GM18505 (cell line): Measurements from ENCODE around the gene DESI2.
A peak's percentile ranks its signal among the peaks of the same experiment; 100 is the strongest.

ENCODE experiments used
- ATAC-seq: cut with Tn5 transposase; IDR thresholded peaks from one replicate; pipeline ENCODE4 v1.9.1; 2021; ENCODE audit not compliant: unreplicated experiment
- POLR2A ChIP-seq: IDR thresholded peaks from 4 replicates; pipeline ENCODE4 v1.6.1; 2011; ENCODE audit warnings: borderline replicate concordance; ENCODE audit not compliant: insufficient read depth, insufficient read length; ENCODE audit errors: extremely low read depth

The DESI2 gene

DNA sequence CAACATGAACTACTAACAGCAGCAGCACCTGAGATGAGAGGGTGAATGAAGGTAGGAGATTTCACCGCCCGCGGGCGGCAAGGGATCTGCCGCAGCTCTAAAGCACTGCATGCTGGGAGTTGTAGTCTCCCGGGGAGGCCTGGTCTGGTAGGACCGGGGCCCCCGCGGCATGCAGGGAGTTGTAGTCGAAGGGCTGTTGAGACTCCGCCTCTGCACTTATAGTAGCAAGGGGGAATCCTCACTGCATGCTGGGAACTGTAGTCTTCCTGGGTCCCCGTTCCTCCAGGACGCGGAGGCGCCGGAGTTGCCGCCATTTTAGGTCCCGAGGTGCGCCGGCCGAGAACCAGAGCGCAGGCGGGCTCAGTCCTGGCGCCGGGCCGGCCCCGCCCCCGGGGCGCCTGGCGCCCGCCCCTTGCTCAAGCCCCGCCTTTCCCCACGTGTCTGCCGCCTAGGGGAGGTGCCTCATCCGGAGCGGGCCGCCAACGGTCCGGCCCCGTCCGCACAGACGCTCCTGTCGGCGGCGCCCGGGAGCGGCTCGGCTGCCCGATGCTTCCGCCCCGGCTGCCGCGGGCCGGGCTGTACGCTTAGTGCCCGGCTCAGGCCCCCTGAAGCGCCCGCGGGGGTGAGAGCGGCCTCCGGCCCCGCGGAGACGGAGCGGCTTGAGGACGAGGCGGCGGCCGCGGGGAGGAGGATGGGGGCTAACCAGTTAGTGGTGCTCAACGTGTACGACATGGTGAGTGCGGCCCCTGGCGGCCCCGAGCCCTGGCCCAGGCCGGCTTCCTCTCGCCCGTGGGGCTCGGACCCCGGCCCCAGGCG lies at the start of gene DESI2:
DESI2 (plus strand) TSS at position 504 of the 816 bp plus-strand sequence; CDS start at position 692, 188 bp downstream.
- peak; percentile 95 for ATAC-seq

DNA sequence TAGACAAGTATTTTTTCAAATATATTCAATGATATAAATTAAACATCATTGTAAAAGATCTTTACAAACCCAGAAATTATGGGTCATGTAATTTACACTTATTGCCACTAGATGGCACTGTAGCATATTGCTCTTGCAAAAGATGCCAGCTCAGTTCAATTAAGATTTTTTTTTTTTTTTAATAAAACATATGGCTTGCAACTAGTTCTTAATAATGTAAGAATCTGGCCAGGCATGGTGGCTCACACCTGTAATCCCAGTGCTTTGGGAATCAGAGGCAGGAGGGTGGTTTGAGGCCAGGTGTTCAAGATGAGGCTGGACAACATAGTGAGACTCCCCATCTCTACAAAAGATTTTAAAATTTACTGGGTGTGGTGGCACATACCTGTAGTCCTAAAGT lies 49.4 kb upstream of the DESI2 start:
- TF ChIP-seq POLR2A: no peak
- no peak for ATAC-seq

More for the DNA sequence above, at the start of gene DESI2:
- peak; percentile 97 for TF ChIP-seq POLR2A

DNA sequence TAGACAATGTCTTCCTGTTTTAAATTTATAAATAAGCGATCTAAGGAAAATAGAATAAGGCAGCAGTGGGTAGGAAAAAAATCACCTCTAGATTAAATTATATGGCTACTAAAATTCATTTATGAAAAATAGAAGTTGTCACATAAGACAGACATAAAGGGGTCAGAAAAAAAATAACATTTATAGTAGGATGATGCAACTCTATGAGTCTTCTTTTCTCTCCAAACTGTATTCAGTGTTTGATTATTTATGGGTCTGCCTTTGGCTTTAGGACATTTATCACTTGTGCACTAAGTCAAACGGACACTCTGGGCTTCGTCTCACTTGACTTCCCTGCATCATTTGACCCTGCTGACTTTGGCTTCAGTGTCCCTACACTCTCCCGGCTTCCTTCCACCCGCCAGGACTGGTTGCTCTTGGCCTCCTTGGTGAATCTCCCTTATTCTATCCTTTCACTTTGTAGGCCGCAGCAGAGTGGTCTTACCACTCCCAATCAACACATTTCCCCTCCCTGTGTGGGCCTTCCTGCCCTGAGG lies 47.0 kb upstream of the DESI2 start:
- no peak for TF ChIP-seq POLR2A
- ATAC-seq: no peak

DNA sequence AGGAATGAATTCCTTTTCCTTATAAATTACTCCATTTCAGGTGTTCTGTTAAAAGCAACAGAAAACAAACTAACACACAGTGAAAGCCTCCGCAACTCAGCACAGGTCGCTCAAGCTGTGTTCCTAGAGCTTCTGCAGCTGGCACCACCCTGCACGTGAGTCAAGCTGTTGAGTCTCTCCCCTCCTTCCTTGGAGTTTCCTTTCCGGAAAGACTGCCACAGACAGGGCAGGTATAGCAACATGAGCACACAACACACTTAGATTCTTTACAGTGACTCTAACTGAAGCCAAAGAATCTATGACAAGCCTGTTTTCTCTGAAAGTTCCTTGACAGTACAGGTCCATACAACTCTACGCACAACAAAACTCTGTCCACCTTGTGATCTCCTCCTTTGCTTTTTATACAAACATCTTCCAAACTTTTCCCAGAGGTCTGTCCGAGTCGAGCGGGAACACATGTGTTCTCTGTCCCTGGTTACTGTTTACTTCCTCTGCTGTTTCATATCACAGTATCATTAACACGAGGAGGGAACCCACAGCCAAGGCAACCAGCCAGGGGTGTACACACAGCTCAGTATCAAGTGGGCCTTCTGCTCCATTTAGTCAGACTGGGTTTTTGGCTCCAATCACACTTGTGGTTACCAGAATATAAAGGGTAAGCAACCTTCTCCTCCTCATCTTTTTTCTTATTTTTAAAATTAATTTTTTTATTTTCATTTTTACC lies 38.7 kb upstream of the DESI2 start:
- ATAC-seq: no peak
- TF ChIP-seq POLR2A: no peak

DNA sequence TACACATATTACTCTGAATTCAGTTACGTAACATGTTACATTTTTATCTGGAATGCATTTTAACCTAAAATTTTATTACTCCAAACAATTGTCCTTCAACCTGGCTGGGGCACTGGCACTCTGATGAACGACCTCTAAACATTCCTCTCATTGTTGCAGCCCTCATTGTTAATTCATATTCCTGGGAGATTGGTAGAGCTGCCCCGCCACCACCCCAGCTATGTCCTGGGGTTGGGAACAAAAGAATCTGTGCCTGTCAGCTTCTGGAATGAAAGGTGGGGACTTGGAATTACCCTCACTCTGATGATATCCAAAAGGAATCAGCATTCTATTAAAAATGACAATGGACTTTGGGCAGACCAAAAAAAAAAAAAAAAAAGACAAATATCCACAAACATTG lies 38.0 kb upstream of the DESI2 start:
- no peak for ATAC-seq
- TF ChIP-seq POLR2A: no peak

DNA sequence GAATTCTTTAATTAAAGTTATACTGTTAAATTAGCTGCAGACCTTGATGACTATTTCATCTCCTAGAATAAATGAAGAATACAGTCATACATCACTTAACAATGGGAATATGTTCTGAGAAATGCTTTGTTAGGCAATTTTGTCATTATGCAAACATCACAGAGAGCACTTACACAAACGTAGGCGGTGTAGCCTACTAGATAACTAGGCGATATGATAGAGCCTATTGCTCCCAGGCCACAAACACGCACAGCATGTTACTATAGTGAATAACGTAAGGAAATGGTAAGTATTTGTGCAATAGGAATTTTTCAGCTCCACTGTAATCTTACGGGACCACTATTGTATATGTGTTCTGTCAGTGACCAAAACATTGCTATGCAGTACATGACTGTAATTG lies 37.6 kb upstream of the DESI2 start:
- TF ChIP-seq POLR2A: no peak

DNA sequence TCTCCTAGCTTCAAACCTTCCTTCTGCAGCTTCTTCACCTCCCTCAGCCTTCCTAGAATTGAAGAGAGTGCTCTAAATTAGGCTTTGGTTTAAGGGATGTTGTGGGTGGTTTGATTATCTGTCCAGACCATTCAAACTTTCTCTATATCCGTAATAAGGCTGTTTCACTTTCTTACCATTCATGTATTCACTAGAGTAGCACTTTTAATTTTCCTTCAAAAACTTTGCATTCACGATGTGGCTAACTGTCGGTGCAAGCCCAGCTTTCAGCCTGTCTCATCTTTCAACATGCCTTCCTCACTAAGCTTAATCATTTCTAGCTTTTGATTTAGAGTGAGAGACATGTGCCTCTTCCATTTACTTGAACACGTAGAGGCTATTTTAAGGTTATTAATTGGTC lies 26.2 kb upstream of the DESI2 start:
- ATAC-seq: no peak

More for the DNA sequence above, 37.6 kb upstream of the DESI2 start:
- ATAC-seq: no peak

DNA sequence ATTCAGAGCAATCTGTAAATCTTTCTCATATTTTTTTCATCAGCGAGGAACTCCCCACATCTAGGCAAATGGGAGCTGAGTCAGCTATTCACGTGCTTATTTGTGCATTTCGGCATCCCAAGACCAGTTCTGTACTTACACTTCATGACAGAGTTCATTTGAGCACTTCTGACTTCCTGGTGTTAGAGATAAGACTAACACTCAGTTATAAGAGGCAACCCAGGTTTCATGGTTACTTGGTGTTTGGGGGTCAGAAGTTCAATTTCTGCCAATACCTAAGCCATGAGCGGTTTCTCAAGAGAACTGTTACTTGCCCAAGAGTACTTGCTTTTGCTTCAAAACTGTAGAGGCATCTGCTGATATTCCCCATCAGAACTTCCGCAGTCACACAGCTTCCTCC lies 24.1 kb upstream of the DESI2 start:
- ATAC-seq: no peak
- no peak for TF ChIP-seq POLR2A

More for the DNA sequence above, 26.2 kb upstream of the DESI2 start:
- TF ChIP-seq POLR2A: no peak

DNA sequence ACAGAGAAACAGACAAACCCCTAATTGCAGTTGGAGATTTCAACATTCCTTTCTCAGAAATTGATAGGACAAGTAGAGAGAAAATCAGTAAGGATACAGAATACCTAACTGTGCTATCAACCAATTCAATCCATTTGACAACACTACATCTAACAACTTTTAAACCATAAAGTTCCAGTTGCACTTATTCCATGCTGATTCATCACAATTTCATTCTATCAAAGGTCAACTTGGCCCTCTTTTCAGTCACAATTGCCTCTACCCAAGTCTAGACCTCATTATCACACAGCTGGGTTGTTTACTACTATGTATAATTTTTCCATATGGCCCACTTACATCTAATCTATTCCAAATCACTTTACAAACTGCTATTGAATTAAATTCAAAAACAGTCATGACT lies 19.8 kb upstream of the DESI2 start:
- TF ChIP-seq POLR2A: no peak
- ATAC-seq: no peak

DNA sequence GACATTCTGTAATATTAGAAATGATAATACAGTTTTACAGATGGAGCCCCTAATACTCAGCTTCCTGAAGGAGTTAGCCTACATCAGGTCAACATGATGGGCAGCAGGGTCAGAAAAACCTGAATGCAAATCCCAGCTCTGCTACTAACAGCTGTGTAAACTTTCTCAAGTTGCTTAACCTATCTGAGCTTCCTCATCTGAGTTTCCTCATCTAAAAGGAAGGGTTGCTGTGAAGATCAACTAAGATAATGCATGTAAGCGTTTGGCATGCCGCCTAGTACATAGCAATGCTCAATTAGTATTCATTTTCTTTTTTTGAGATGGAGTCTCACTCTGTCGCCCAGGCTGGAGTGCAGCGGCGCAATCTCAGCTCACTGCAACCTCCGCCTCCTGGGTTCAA lies 18.4 kb upstream of the DESI2 start:
- no peak for ATAC-seq
- TF ChIP-seq POLR2A: no peak

DNA sequence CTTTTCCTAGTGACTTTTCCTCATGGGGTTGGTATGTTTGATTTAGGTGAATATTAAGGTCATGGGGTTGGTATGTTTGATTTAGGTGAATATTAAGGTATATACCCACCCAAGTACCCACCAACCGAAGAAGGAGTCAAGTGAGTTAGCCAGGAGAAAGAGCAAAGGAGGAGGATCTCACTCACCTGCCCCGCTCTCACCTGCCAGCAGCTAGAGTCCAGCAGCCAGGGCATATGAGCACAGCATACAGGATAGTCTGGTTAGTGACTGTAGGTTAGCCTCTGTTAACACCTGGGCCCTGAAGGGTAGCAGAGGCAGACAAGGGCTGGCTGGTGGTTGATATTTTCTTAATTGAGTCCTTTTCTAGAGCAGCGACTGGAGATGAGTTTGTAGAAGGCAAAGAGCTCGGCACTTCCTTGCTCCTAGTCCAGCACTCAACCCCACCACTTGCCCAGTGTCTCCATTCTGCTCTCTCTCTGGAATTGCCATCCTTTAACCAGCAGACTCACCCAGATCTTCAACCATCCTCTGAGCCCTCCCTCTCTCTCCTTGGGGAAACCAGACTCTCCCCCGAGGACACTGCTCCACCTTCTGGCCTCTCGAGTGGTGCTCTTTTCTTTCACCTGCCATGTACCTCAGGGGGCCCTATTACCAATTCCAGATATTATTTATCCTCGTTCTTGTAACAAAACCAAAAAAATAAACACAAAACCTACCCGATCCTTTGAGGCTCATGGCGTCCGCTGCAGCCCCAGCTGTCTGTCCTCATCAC lies 16.3 kb upstream of the DESI2 start:
- TF ChIP-seq POLR2A: no peak
- no peak for ATAC-seq

DNA sequence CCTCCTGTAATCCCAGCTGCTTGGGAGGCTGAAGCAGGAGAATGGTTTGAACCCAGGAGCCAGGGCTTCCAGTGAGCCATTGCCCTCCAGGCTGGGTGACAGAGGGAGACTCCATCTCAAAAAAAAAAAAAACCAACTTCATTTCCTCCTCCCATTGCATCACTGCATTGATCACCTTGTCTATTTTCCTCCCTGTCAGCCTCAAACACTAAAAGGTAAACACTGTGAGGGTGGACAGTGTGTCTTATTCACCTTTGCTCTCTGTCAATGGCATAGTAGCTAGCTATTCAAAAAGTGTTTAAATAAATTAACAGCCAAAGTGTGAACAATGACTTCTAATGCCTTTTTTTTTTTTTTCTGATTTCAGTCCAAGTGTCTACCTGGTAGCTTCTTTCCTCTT lies 13.4 kb upstream of the DESI2 start:
- ATAC-seq: no peak
- no peak for TF ChIP-seq POLR2A

DNA sequence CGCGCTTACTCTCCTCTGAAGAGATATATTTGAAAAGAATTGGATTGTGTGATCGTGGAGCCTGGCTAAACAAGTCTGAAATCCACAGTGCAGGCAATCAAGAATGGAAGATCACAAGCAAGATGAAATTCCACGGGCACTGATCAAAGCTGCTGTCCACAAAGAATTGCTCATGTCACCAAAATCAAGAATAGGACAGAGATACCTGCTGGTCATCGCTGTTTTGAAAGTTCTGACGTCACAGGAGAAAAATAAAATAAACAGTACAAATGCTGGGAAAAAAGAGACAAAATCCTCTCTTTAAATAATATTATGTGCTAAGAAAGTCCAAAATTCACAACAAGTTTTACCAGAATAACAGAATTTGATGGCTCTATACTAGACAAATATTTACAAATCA lies 12.0 kb upstream of the DESI2 start:
- no peak for ATAC-seq
- TF ChIP-seq POLR2A: no peak
